ENCODE results near the gene NPBWR2.

DNA sequence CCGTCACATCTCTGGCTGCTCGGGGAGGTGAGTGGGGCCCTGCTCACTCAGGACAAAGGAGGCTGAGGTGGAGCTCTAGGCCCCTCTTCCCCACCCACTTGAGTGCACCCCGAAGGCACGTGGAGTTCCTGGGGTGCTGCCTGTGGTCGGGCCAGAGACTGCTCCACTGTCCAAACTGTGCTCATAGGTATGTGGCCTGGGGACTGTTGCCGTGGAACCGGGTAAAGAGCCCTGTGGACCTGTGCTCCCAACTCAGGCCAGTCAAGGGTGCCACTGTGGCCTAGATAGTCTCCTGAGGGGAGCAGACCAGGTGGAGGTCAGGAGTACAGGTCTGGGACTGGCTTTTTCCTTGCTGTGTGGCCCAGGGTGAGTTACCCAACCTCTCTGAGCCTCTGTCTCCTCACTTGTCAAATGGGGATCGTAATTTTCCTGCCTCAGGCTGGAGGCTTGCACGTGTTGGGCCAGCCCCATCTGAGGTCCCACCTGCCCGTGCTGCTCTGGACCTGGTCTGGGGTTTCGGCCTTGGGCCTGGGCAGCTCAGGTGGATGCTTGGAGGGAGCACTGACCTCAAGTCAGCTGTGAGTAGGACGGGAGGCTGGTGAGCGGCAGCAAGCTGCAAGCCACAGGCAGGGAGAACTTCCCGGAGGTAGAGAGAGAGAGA lies 12.4 kb upstream of the NPBWR2 start:
- no peak for TF ChIP-seq CREB1 (CRISPR knock-in tag; IDR thresholded peaks at IDR 0.05)
- no peak for TF ChIP-seq CTCF (IDR thresholded peaks at IDR 0.05)
- TF ChIP-seq KAT7 (CRISPR knock-in tag; IDR thresholded peaks at IDR 0.05; ENCODE audit: borderline replicate concordance): no peak
- TF ChIP-seq, protein P1, sequence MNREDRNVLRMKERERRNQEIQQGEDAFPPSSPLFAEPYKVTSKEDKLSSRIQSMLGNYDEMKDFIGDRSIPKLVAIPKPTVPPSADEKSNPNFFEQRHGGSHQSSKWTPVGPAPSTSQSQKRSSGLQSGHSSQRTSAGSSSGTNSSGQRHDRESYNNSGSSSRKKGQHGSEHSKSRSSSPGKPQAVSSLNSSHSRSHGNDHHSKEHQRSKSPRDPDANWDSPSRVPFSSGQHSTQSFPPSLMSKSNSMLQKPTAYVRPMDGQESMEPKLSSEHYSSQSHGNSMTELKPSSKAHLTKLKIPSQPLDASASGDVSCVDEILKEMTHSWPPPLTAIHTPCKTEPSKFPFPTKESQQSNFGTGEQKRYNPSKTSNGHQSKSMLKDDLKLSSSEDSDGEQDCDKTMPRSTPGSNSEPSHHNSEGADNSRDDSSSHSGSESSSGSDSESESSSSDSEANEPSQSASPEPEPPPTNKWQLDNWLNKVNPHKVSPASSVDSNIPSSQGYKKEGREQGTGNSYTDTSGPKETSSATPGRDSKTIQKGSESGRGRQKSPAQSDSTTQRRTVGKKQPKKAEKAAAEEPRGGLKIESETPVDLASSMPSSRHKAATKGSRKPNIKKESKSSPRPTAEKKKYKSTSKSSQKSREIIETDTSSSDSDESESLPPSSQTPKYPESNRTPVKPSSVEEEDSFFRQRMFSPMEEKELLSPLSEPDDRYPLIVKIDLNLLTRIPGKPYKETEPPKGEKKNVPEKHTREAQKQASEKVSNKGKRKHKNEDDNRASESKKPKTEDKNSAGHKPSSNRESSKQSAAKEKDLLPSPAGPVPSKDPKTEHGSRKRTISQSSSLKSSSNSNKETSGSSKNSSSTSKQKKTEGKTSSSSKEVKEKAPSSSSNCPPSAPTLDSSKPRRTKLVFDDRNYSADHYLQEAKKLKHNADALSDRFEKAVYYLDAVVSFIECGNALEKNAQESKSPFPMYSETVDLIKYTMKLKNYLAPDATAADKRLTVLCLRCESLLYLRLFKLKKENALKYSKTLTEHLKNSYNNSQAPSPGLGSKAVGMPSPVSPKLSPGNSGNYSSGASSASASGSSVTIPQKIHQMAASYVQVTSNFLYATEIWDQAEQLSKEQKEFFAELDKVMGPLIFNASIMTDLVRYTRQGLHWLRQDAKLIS (CRISPR knock-in tag; IDR thresholded peaks at IDR 0.05; ENCODE audit: borderline replicate concordance): no peak

Data from WTC11 (cell line).